ENCODE measurements around the gene GSTA2.
"Not testable (repeated sequence)": the region's sequence is repeated elsewhere in the genome, so short reads cannot be mapped to it uniquely, and the experiment has no call there.

DNA sequence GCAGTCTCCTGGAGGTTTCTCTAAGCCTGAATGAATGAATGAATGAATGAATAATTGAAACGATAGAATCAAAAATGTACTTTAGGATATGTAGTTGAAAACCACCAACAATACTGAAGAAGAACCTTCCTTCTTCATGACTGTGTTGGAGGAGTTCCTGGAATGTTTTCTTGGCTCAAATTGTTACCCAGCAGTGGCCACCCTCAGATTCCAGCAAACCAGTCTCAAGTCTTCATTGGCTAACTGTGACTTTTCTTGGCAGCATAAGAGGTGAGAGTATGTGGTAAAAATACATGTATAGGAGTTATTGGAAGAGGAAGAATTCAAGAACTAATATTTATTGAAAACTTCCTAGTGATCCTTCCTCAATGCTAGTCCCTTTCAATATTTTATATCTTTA lies 36.0 kb upstream of the GSTA2 start:
- TF ChIP-seq CTCF, POLR2AphosphoS5, POLR2A, EP300 (IDR thresholded peaks at IDR 0.05): not testable (repeated sequence)
